ENCODE data around the gene KDELR3.

The KDELR3 gene

DNA sequence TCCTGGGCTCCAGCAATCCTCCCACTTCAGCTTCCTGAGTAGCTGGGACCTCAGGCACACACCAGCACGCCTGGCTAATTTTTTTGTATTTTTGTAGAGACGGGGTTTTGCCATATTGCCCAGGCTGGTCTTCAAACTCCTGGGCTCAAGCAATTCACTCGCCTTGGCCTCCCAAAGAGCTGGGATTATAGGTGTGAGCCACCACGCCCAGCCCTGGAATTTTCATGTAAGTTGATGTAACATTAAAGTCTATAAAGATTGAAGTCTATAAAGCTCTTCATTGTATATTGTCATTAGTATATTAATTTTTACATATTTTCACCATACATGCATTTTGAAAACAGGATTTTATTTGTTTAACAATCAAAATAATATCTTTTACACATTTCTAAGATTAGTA, 50.7 kb downstream of the KDELR3 start:
- no peak for DNase-seq (ENCODE audit: low read depth in 2 of 2)

DNA sequence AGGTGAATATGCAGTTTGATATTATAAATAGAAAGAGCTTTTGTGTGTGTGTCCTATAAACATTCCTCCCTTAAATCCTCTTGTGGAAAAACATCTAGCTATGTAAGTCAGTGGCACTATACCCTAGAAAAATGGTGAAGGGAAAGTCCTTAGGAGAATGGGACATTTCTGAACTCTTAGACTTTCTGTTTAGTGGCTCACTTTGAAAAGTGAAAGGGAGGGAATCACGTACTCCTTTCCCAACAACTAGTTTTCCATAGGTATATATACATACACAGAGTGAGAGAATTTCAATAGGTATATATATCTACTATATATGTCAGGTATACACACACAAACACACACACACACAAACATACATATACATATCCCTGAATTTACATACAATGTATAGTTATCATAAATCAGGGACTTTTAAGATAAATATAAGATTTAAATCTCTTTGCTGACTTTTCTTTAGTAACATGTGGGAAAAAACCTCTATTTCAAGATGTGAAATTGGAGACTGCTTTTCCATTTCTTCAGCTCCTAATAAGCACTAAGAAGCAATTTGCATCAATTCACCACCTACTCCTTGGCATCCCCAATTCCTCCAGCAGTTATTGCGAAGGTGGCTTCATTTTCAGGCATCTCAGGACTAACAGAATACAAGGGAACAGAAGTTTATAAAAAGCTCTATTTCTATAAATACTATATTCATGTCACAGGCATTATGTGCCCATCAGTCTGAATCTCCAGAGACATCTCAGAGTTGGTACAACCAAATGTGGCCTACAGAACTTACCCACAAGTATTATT, 51.8 kb downstream of the KDELR3 start:
- DNase-seq (ENCODE audit: low read depth in 2 of 2) = no peak

DNA sequence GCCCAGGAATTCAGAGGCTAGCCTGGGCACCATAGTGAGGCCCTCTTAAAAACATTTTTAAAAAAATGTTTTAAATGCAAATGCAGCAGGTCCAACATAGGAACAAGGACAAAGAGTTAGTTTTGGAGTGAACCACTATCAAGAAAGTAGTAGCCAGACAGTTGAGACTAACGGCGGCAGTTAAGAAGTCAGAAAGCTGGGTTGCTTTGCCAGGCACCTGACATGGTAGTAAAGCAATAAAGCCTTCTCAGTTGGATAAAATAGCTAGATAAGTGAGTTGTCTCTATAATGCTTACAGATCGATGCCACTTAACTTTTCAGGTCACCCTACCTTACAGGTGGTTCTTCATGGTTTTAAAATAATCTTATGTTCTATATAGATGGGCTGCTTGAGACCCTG, 55.1 kb downstream of the KDELR3 start:
- DNase-seq (ENCODE audit: low read depth in 2 of 2) = no peak

GRCh38 chr22:38523479-38523878, 55.6 kb downstream of the KDELR3 start:
- DNase-seq (ENCODE audit: low read depth in 2 of 2) = no peak

DNA sequence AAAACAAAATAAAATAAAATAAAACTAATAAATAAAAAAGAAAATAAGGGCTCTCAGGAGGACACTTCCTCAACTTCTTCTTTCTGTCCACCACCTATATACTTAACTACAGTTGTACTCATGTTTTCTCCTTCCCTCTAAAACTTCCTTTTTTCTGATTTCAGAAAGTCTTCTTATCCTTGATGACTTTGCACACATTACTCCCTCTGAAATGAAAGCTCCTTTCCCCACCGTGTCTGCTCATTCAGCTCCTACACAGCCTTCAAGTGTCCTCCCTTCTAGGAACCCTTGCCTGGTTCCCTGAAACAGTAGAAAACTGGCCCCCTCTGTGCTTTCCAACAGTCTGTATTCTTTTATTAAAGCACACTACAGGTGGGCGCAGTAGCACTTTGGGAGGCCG, 56.5 kb downstream of the KDELR3 start:
- DNase-seq (ENCODE audit: low read depth in 2 of 2) = no peak

DNA sequence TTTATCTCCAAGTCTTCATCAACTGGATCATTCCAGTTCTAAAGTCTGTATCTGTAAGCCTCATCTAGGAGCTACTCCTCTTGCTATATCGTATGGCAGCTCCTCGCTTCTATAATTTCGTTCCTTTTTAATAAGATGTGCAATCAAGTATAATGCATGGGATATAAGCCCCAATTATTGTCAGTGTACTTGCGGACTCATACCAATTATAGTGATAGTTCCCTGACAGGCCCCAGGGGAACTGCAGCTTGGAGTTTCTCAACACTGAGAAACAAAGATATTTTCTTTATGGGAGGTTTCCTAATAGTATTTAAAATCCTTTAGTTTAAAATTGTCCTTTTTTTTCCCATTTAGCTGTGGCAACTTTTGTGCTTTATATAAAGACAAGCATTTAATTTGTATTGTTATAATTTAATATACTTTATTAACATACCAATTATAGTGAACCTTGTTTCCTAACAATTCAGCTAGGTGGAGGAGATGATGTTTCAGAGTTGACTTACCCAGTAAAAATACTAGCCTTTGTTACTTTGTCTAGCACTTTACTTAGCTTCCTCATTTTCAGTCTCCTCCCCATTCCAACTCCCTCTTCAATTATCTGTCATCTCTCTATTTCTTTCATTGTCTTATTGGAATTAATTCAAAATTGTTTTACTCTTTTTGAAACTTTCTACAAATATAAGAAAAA, 63.5 kb downstream of the KDELR3 start:
- no peak for DNase-seq (ENCODE audit: low read depth in 2 of 2)

Measured in stimulated activated CD4-positive, alpha-beta T cell treated with anti-CD3 and anti-CD28 coated beads, Interleukin-1b, Interleukin-23, amount 100 ng/mL, for 1 hour (primary cell).